ENCODE measurements around the gene MAN1C1. TPM values are rescaled to one million over a fixed set of nuclear protein-coding genes. Genes with fewer than 3 reads are reported as not detected.

MAN1C1 gene
- total and polyA plus RNA-seq, 10 of the 15 experiments (the other 5 are each of a cell fraction or from before 2014, with no cell fraction given), result 0.12 to 0.56 (median 0.22) TPM; not detected in 3

DNA sequence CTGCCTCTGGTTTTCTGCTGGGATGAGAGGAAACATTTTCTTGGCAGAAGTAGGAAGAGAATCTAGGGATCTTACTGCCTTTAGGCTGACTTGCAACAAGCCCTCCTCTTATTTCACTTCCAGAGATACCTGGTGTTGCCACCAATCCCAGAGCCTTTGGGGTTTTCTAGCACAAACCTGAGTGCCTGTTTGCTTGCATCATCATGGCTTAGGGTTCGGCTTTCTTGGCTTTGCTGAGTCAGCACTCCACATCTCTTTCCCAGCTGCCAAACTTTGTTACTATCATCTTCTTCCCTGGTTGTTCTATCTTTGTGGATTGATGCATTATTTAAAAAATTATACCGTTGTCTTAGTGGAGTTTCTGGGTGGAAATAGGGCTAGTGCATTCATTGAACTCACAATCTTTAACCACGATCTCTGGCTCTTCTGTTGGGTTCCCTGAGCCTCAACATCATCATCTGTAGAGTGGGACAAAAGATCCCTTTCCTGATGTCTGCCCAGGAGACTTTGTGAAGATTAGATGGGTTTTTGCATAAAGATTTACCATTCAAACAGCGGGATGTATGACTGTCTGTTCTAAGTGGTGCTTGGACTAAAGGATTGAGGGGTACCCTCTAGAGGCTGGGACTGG, 106.8 kb downstream of the MAN1C1 start:
- in situ Hi-C loops (cut with MboI), result no loop called here
- H3K4me3 ChIP-seq, result no peak overlapping the region
- H4K20me1 ChIP-seq (ENCODE audit: control insufficient read depth, insufficient read depth), result no peaks in the 10 kb centered on the region; the same call in 1 of the 2 replicates
- 58% methylated on average over 4 of the region's 4 CpGs for WGBS (ENCODE audit: insufficient coverage, insufficient replicate concordance, low lambda C conversion rate, missing lambda C conversion rate)
- H3K9me3 ChIP-seq (replicated peaks; ENCODE audit: control insufficient read depth, insufficient read depth, low read length), result no peaks in the 10 kb centered on the region
- ChIA-PET SMC1A (ENCODE audit: uncharacterized antibody, unreplicated experiment) (no interaction called here), RAD21 (ENCODE audit: unreplicated experiment) (no interaction called here), POLR2A (no interaction called here), CTCF (no interaction called here)
- no peaks in the 10 kb centered on the region for H3K36me3 ChIP-seq (ENCODE audit: control insufficient read depth in 2 of 2, insufficient read depth in 2 of 2, low read length in 1 of 2)
- FAIRE-seq (no peak), ATAC-seq (no peak), DNase-seq (ENCODE audit: low read depth, low spot score) (no peak)
- no peaks in the 10 kb centered on the region for H3K4me1 ChIP-seq (ENCODE audit: control insufficient read depth, insufficient read depth, low read length)
- intact Hi-C loops (cut with micrococcal nuclease; ENCODE audit: unreplicated experiment), result no loop called here
- no peak overlapping the region for H3K27ac ChIP-seq (ENCODE audit: control insufficient read depth, insufficient read depth)
- no peak overlapping the region for H3K4me2 ChIP-seq (ENCODE audit: control insufficient read depth, insufficient read depth)
- H3K79me2 ChIP-seq (ENCODE audit: control insufficient read depth, insufficient read depth, low read length), result no peaks in the 10 kb centered on the region
- no peaks in the 10 kb centered on the region; a peak in 3 of 4 replicates for H3K27me3 ChIP-seq (replicated peaks in 1 of 2; ENCODE audit: control insufficient read depth in 2 of 2, insufficient read depth in 2 of 2, low read length in 1 of 2)
- no peak overlapping the region for H2AFZ ChIP-seq (ENCODE audit: control insufficient read depth, low read depth, low read length)
- H3K9ac ChIP-seq (ENCODE audit: control insufficient read depth, insufficient read depth, low read length), result no peak overlapping the region
- no peak for TF ChIP-seq CHD2 (IDR thresholded peaks at IDR 0.05; ENCODE audit: borderline replicate concordance, low read depth, low read length)
- BruUV-seq (replicated peaks), result no TSS peak

DNA sequence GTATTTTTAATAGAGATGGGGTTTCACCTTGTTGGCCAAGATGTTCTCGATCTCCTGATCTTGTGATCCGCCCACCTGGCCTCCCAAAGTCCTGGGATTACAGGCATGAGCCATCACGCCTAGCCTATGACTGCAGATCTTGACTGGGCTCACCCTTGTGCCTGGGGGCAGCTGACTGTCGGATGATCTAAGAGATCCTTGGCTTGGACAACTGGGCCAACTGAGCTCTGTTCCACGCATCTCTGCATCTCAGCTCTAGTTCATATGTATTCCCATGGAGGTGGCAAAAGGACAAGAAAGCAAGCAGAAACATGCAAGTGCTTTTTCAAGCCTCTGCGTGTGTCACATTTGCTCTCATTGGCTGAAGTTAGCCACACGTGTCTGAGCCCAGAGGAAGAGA, 107.6 kb downstream of the MAN1C1 start:
- Histone ChIP-seq H3K27me3 (replicated peaks in 1 of 2; ENCODE audit: control insufficient read depth in 2 of 2, insufficient read depth in 2 of 2, low read length in 1 of 2) (no peaks in the 10 kb centered on the region; a peak in 3 of 4 replicates), H3K9ac (ENCODE audit: control insufficient read depth, insufficient read depth, low read length) (no peak overlapping the region), H3K36me3 (ENCODE audit: control insufficient read depth in 2 of 2, insufficient read depth in 2 of 2, low read length in 1 of 2) (no peaks in the 10 kb centered on the region), H3K9me3 (replicated peaks; ENCODE audit: control insufficient read depth, insufficient read depth, low read length) (no peaks in the 10 kb centered on the region; the same call in 2 of the 3 replicates), H2AFZ (ENCODE audit: control insufficient read depth, low read depth, low read length) (no peak overlapping the region), H4K20me1 (ENCODE audit: control insufficient read depth, insufficient read depth) (no peaks in the 10 kb centered on the region; the same call in 1 of the 2 replicates), H3K79me2 (ENCODE audit: control insufficient read depth, insufficient read depth, low read length) (no peaks in the 10 kb centered on the region), H3K27ac (ENCODE audit: control insufficient read depth, insufficient read depth) (no peak overlapping the region), H3K4me3 (no peak overlapping the region), H3K4me2 (ENCODE audit: control insufficient read depth, insufficient read depth) (no peak overlapping the region), H3K4me1 (ENCODE audit: control insufficient read depth, insufficient read depth, low read length) (no peaks in the 10 kb centered on the region)
- in situ Hi-C loops (cut with MboI) (no loop called here), intact Hi-C loops (cut with micrococcal nuclease; ENCODE audit: unreplicated experiment) (no loop called here)
- BruUV-seq (replicated peaks), result no TSS peak
- SMC1A ChIA-PET (ENCODE audit: uncharacterized antibody, unreplicated experiment), result interaction anchor here (1.3 to 2.1 kb wide), 2 partner anchors 10 to 28 kb away, joined by 3 to 4 read pairs; no protein-coding TSS in a partner anchor
- WGBS (ENCODE audit: insufficient coverage, insufficient replicate concordance, low lambda C conversion rate, missing lambda C conversion rate), result 23% methylated on average over 7 of the region's 7 CpGs
- ATAC-seq, result no peak
- RAD21 ChIA-PET (ENCODE audit: unreplicated experiment), result interaction anchor here (1.1 kb wide), 1 partner anchor 152 kb away, joined by 3 read pairs; no protein-coding TSS in a partner anchor
- FAIRE-seq, result no peak
- POLR2A ChIA-PET, result no interaction called here
- CTCF ChIA-PET, result interaction anchor here (1.6 kb wide), 1 partner anchor 204 kb away, joined by 3 read pairs; no protein-coding TSS in a partner anchor
- DNase-seq (ENCODE audit: low read depth, low spot score), result no peak
- TF ChIP-seq SIX5 (IDR thresholded peaks at IDR 0.05; ENCODE audit: low read depth, low read length, severe bottlenecking), result no peak
- TF ChIP-seq TARDBP (IDR thresholded peaks at IDR 0.05; ENCODE audit: borderline replicate concordance), result no peak
- TF ChIP-seq, protein P1, sequence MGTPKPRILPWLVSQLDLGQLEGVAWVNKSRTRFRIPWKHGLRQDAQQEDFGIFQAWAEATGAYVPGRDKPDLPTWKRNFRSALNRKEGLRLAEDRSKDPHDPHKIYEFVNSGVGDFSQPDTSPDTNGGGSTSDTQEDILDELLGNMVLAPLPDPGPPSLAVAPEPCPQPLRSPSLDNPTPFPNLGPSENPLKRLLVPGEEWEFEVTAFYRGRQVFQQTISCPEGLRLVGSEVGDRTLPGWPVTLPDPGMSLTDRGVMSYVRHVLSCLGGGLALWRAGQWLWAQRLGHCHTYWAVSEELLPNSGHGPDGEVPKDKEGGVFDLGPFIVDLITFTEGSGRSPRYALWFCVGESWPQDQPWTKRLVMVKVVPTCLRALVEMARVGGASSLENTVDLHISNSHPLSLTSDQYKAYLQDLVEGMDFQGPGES (IDR thresholded peaks at IDR 0.05), result no peak
- TF ChIP-seq EP300 (IDR thresholded peaks at IDR 0.05; ENCODE audit: borderline replicate concordance in 1 of 2, control insufficient read depth in 1 of 2, low read depth in 2 of 2, low read length in 2 of 2), result no peak
- no peak for TF ChIP-seq EED (IDR thresholded peaks at IDR 0.05; ENCODE audit: low read depth)
- TF ChIP-seq, protein P2, sequence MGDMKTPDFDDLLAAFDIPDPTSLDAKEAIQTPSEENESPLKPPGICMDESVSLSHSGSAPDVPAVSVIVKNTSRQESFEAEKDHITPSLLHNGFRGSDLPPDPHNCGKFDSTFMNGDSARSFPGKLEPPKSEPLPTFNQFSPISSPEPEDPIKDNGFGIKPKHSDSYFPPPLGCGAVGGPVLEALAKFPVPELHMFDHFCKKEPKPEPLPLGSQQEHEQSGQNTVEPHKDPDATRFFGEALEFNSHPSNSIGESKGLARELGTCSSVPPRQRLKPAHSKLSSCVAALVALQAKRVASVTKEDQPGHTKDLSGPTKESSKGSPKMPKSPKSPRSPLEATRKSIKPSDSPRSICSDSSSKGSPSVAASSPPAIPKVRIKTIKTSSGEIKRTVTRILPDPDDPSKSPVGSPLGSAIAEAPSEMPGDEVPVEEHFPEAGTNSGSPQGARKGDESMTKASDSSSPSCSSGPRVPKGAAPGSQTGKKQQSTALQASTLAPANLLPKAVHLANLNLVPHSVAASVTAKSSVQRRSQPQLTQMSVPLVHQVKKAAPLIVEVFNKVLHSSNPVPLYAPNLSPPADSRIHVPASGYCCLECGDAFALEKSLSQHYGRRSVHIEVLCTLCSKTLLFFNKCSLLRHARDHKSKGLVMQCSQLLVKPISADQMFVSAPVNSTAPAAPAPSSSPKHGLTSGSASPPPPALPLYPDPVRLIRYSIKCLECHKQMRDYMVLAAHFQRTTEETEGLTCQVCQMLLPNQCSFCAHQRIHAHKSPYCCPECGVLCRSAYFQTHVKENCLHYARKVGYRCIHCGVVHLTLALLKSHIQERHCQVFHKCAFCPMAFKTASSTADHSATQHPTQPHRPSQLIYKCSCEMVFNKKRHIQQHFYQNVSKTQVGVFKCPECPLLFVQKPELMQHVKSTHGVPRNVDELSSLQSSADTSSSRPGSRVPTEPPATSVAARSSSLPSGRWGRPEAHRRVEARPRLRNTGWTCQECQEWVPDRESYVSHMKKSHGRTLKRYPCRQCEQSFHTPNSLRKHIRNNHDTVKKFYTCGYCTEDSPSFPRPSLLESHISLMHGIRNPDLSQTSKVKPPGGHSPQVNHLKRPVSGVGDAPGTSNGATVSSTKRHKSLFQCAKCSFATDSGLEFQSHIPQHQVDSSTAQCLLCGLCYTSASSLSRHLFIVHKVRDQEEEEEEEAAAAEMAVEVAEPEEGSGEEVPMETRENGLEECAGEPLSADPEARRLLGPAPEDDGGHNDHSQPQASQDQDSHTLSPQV (IDR thresholded peaks at IDR 0.05), result no peak
- TF ChIP-seq, protein P3, sequence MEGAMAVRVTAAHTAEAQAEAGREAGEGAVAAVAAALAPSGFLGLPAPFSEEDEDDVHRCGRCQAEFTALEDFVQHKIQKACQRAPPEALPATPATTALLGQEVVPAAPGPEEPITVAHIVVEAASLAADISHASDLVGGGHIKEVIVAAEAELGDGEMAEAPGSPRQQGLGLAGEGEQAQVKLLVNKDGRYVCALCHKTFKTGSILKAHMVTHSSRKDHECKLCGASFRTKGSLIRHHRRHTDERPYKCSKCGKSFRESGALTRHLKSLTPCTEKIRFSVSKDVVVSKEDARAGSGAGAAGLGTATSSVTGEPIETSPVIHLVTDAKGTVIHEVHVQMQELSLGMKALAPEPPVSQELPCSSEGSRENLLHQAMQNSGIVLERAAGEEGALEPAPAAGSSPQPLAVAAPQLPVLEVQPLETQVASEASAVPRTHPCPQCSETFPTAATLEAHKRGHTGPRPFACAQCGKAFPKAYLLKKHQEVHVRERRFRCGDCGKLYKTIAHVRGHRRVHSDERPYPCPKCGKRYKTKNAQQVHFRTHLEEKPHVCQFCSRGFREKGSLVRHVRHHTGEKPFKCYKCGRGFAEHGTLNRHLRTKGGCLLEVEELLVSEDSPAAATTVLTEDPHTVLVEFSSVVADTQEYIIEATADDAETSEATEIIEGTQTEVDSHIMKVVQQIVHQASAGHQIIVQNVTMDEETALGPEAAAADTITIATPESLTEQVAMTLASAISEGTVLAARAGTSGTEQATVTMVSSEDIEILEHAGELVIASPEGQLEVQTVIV (IDR thresholded peaks at IDR 0.05; ENCODE audit: borderline replicate concordance, partially characterized antibody), result no peak

Data from GM12878 (cell line).